IPS-18c (cell line): Measurements from ENCODE around the gene RARA.
A peak's percentile ranks its signal among the peaks of the same experiment; 100 is the strongest.
"Not testable (repeated sequence)": the region's sequence is repeated elsewhere in the genome, so short reads cannot be mapped to it uniquely, and the experiment has no call there.

Source experiments
- H3K4me3 ChIP-seq: 2 replicates; pipeline ENCODE4 v1.7.0; 2013; ENCODE audit warnings: low read depth, mild to moderate bottlenecking, low read length, moderate library complexity; ENCODE audit not compliant: insufficient read depth
- H3K9me3 ChIP-seq: one replicate; pipeline ENCODE4 v1.6.1; 2013; ENCODE audit warnings: mild to moderate bottlenecking, low read length, moderate library complexity; ENCODE audit not compliant: control insufficient read depth, insufficient read depth

The RARA gene

GRCh38 chr17:40356990-40357881, 48.3 kb downstream of the RARA start:
- H3K4me3 ChIP-seq: no peak overlapping the region

GRCh38 chr17:40358323-40359038, 49.5 kb downstream of the RARA start:
- Histone ChIP-seq H3K4me3 (no peak overlapping the region), H3K9me3 (peaks cover 3% of the 10 kb centered on the region)

More at GRCh38 chr17:40356990-40357881, 48.3 kb downstream of the RARA start:
- H3K9me3 ChIP-seq: no peaks in the 10 kb centered on the region

GRCh38 chr17:40360091-40360490, 51.1 kb downstream of the RARA start:
- Histone ChIP-seq H3K4me3 (no peak overlapping the region), H3K9me3 (peaks cover 6% of the 10 kb centered on the region)

GRCh38 chr17:40361063-40361924, 52.3 kb downstream of the RARA start:
- peaks cover 6% of the 10 kb centered on the region for H3K9me3 ChIP-seq
- peak overlapping the region; percentile 30; the same call in 1 of the 2 replicates for H3K4me3 ChIP-seq

GRCh38 chr17:40361925-40362695, 53.1 kb downstream of the RARA start:
- Histone ChIP-seq H3K4me3 (peak overlapping the region; percentile 47), H3K9me3 (peaks cover 6% of the 10 kb centered on the region)

GRCh38 chr17:40362696-40363110, 53.7 kb downstream of the RARA start:
- peak overlapping the region; percentile 47 for H3K4me3 ChIP-seq

GRCh38 chr17:40363111-40363827, 54.3 kb downstream of the RARA start:
- Histone ChIP-seq H3K4me3 (peak overlapping the region; percentile 47), H3K9me3 (peaks cover 6% of the 10 kb centered on the region)

More at GRCh38 chr17:40362696-40363110, 53.7 kb downstream of the RARA start:
- peaks cover 6% of the 10 kb centered on the region for H3K9me3 ChIP-seq

GRCh38 chr17:40364121-40364861, 55.3 kb downstream of the RARA start, which contains the start of gene GJD3:
Gene GJD3 (minus strand): TSS chr17:40364737. CDS start chr17:40363815, 922 bp downstream.
- H3K9me3 ChIP-seq: peaks cover 6% of the 10 kb centered on the region
- peak within 1 kb of the TSS; percentile 47 for H3K4me3 ChIP-seq

- Histone ChIP-seq H3K9me3 (peaks cover 6% of the 10 kb centered on the region), H3K4me3 (no peak overlapping the region)
Measured at GRCh38 chr17:40364906-40365305, 55.9 kb downstream of the RARA start.

GRCh38 chr17:40366076-40366860, 57.3 kb downstream of the RARA start:
- Histone ChIP-seq H3K9me3 (peaks cover 8% of the 10 kb centered on the region), H3K4me3 (no peak overlapping the region)

- no peak overlapping the region for H3K4me3 ChIP-seq
- H3K9me3 ChIP-seq: peaks cover 8% of the 10 kb centered on the region
Measured at GRCh38 chr17:40366861-40367518, 58.0 kb downstream of the RARA start.

- H3K4me3 ChIP-seq, H3K9me3 ChIP-seq: not testable (repeated sequence)
Measured at GRCh38 chr17:40367728-40368127, 58.7 kb downstream of the RARA start.

GRCh38 chr17:40369923-40370322, 60.9 kb downstream of the RARA start:
- Histone ChIP-seq H3K4me3 (no peak overlapping the region), H3K9me3 (peaks cover 2% of the 10 kb centered on the region)

GRCh38 chr17:40371261-40371929, 62.4 kb downstream of the RARA start:
- no peak overlapping the region for H3K4me3 ChIP-seq
- H3K9me3 ChIP-seq: peaks cover 2% of the 10 kb centered on the region
